Dermis microvascular lymphatic vessel endothelial cell (primary cell): ENCODE data around the gene KCNJ1. TPM values are rescaled to one million over a fixed set of nuclear protein-coding genes. Genes with fewer than 3 reads are reported as not detected.
A peak's percentile ranks its signal among the peaks of the same experiment; 100 is the strongest.

Experiments used
- DNase-seq, 2 donors: peaks; one replicate each; pipeline versions ENCODE4 v3.0.0 to v3.0.0-alpha.2; 2010; ENCODE audit warnings: low read depth in 2 of 2
- total RNA-seq: library from RNA; depleted of rRNA; stranded (reverse); fragments of >200 nt; gene quantifications from 2 replicates; pipeline ENCODE4 v1.2.1, GENCODE V29; 2014

KCNJ1 gene
- under 0.01 and 0.13 TPM in 2 replicates for total RNA-seq

DNA sequence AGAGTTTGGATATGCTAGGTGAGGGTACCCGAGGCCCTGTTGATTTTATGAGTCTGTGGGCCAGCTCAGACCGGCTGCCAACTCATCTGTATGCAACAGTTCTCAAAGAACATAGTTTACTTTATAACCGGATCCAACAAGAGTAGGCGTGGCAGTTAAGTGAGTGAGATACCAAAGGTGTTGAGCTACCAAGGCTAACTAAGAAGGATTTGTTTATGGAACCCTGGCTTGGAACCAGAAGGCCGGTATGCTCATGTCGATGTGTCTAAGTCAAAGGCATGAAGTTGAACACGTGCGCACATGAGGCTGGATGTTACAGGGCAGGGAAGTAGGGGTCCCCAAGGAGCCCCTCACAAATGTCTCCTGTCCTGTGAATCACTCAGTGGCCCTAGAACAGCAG, at the start of gene KCNJ1:
Gene KCNJ1 (minus strand): TSS at position 20 of the 400 bp plus-strand sequence. CDS start 27,053 bp downstream, outside the sequence.
- no peak for DNase-seq

DNA sequence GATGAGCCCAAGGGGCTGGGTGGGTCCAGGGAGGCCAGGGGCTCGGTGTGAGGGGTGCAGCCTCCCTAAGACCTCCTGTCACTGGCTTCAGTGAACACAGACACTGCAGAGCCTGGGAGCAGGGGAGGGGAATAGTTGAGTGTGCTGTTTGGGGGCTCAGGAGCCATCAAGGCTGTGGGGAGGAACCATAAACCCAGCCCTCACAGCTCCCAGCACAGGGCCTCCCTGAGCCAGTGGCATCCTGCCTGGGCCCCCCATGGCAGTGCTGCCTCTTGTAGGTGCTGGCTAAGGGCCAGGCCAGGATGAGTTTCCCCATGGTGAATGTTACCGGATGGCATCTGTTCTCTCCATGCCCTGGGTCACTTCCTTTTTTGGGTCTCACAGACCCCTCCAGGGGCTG, 49.6 kb upstream of the KCNJ1 start:
- no peak for DNase-seq

- DNase-seq: no peak
These were observed 49.0 kb upstream of the KCNJ1 start for GRCh38 chr11:128916037-128916572.

DNA sequence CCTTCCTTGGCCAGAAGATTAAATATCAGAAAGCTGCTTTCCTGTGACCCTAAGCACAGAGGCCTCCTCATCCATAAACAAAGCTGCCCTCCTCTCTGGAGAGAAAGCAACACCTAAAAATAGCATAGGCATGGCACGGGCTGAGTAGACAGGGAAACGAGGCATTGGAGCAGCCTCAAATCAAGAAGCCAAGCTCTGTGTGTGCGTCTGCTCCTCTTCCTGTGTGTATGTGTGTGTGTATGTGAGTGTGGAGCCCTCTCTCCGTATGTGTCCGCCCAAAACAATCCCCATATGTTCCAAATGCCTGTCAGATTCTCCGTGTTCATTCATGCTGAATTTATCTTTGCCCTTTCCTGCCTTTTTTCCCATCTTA, 48.0 kb upstream of the KCNJ1 start:
- DNase-seq: no peak

DNA sequence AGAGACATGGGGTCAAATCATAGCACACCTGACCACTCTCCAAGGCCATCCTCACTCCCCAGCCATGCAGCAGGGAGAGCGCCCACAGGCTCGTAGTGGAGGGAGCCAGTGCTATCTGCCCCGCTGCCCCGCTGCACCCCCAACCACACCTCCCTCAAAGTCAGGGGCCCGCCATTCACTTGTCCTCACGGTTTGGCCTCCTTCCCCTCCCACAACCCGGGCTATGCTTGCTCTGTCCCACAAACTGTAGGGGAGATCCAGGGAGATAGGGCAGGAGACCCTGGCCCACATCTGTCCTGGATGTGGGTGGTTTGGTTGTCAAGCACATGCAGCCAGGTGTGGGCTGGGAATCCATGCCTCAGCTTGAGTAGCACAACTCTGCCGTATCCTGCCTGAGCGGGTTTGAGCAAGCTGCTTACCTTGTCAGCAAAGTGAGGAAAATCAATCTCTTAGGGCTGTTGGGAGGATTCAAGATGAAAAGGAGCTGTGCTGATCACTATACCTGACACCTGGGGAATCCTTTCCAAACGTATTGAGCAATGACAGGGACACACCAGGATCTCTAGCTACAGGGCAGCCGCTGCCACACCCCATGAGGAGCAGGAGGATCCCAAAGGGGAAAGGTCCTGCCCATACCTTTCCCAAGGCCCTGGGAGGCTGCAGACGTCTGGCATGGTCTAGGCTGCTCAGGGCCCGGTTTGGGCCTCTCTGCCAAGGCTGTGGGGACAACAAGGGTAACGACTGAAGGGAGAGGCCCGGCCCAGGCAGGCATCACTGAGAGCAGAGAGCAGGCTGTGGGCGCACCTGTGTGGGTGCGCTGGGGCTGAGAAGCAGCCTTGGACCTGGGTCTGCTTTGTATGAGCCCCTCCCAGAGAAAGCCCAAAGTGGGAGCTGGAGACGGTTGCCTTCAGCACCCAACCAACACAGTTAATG, 47.4 kb upstream of the KCNJ1 start:
- no peak for DNase-seq

- DNase-seq: no peak
These were observed 46.7 kb upstream of the KCNJ1 start for GRCh38 chr11:128913806-128914205.

- DNase-seq: no peak
These were observed 44.6 kb upstream of the KCNJ1 start for GRCh38 chr11:128911701-128912100.

- no peak for DNase-seq
These were observed 44.1 kb upstream of the KCNJ1 start for GRCh38 chr11:128911239-128911638.

- no peak for DNase-seq
These were observed 43.5 kb upstream of the KCNJ1 start for GRCh38 chr11:128910576-128910975.

DNA sequence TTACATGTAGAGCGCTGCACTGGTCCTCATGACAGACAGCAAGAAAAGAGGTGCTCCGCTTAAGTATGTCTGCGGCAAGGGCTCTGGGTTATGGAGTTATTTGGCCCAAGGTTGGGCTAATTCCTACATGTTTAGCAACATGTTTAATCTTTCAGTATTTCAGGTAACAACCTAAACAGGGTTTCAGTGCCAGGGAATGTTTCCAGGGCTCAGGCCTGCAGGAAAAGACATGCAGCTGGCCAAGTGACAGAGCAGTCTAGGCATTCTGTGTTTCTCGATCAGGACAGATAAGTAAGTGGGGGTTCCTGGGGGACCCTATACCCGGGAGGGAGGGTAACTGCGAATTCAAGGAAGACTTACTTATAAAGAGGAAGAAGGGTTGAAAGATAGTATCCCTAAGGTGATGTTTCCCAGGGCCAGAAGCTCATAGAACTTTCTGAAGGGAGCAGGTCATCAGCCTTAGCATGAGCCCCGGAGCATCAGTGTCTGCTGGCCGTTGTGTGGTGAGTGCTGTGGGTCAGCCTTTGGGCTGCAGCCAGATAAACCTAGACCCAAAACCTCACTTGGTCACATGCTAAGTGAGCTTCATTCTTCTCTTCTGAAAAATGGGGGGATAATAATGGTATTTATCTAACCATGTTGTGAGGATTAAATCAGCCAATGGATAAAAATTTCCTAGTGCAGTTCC, 42.5 kb upstream of the KCNJ1 start:
- DNase-seq: peak in 1 of 2 donors; percentile 12

GRCh38 chr11:128908391-128909246, 41.5 kb upstream of the KCNJ1 start:
- peak; percentile 14 to 82 for DNase-seq

DNA sequence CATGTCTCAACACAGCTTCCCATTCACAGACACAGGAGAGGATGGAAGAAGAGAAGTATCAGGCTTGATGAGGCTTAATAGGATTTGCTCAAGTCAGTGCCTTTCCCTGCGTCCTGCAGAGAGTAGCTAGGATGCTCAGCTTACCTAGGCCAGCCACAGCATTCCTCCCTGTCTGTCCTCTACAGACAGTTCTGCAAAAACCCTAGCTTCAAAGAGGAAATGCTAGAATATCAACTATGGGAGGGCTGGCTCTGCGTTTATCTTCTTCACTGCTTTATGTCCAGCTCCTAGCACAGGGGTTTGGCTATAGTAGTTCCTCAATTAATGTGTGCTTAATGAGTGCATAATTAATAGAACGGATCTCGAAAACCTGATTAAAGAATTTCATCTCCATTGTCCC, 40.5 kb upstream of the KCNJ1 start:
- DNase-seq: no peak

- no peak for DNase-seq
These were observed 39.3 kb upstream of the KCNJ1 start for GRCh38 chr11:128906185-128907050.

GRCh38 chr11:128905345-128906184, 38.5 kb upstream of the KCNJ1 start:
- peak in 1 of 2 donors; percentile 15 for DNase-seq

GRCh38 chr11:128904656-128905344, 37.7 kb upstream of the KCNJ1 start:
- peak in 1 of 2 donors; percentile 11 for DNase-seq

DNA sequence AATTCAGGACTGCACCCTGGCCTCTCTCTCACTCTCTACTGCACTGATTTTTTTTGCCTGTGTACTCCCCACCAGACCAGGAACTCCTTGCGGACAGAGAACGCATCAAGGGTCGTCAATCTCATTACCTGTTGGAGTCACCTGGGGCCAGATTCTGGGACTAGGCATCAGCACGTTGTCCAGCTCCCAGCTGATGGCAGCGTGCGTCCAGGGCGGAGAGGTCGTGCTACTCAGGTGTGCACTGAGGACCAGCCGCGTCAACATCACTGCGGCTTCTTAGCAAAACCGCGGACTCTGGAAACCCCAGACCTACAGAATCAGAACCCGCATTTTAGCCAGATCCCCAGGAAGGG, 37.2 kb upstream of the KCNJ1 start:
- no peak for DNase-seq

GRCh38 chr11:128903248-128904061, 36.4 kb upstream of the KCNJ1 start:
- DNase-seq: no peak

DNA sequence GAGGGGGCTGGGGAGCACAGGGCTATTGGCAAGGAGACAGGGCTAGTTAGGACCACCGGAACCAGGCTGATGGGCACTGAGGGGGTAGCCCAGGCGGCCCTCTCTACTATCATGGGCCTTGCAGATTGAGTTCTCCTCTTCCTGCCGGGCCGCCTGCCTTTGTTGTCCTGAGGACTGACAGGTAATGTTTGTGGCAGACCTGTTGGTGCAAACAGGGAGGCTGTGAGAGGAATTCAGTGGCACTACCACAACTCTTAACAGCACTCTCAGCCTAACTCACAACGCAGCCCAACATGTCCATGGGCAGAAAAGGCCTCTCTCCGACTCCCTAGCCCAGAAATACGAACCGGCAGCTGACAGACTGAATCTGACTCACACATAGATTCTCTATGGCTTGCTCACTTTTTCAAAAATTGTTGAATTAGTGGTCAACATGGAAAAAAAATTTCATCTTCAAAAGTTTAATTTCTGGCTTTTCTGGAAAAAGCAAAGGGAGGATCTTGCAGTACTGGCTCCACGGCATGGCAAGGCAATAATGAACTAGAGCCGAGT, 35.5 kb upstream of the KCNJ1 start:
- no peak for DNase-seq
